Measurements from ENCODE around the gene ATP5PO.

Gene ATP5PO

DNA sequence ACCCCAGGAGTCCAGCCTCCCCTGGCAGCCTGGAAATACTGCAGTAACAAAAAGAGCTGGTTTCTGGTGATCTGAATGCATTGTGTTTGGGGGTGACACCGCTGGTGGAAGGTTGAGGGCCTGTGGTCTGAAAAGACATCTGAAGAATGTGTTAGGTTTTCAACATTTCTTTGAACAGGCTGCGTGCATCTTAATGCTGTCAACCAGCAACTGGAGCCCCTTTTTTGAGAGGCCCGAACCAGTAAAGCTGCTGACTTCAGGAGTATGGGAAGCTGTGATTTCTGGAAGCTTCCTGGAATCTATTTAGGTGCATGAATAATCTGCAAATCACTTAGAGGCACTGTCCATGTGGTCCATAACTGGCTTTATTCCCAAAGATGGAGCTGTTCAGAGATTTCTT, 17.0 kb downstream of the ATP5PO start:
- DNase-seq (ENCODE audit: low spot score): no peak

DNA sequence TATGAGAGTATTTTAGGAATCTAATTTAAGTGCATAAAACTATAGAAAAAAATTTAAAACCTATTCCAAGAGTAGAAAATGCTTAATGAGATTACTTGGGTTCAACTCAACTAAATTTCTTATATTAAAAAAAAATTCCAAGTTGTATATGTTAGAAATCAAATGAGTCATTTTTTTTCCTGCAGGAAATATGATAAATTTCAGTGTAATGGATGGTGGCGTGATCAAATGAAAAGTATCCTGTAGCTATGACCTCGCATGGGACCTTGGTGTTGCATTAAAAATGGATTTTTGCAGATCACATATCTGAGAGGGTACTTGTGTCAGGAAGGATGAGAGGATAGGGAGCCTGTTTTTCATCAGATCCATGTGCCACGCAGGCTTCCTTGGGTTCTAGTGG, 17.9 kb downstream of the ATP5PO start:
- no peak for DNase-seq (ENCODE audit: low spot score)

- DNase-seq (ENCODE audit: low spot score): no peak
Observed at GRCh38 chr21:33897098-33897497, 18.5 kb downstream of the ATP5PO start.

GRCh38 chr21:33896691-33897090, 18.9 kb downstream of the ATP5PO start:
- DNase-seq (ENCODE audit: low spot score): no peak

GRCh38 chr21:33895356-33895755, 20.2 kb downstream of the ATP5PO start:
- no peak for DNase-seq (ENCODE audit: low spot score)

DNA sequence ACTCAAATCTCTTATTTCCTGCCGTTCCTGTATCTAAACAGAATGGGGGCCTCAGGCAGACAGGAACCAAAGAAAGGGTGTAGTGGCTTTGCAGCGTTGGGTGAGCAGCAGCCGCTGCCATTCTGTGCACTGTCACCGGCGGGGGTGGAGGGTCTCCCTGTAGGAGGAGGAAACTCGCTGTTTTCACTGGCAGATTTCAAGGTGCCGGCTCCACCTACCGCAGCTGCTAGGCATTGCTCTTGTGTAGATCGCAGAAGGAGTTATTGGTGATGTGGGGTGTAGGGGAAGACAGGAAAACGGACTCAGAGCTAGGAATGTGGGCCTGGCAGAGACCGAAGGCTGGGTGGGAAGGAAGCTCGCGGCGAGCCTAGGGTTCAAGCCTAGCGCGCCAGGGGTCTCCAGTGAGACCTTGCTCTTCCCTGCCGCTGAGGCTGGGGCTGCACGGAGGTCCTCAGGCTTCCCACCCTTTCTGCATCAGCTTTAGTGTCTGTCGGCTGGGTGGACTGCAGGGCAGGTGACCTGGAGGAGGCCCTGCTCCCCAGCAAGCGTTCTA, 20.8 kb downstream of the ATP5PO start:
- peak; percentile 90 for DNase-seq (ENCODE audit: low spot score)

GRCh38 chr21:33893917-33894316, 21.7 kb downstream of the ATP5PO start:
- no peak for DNase-seq (ENCODE audit: low spot score)

DNA sequence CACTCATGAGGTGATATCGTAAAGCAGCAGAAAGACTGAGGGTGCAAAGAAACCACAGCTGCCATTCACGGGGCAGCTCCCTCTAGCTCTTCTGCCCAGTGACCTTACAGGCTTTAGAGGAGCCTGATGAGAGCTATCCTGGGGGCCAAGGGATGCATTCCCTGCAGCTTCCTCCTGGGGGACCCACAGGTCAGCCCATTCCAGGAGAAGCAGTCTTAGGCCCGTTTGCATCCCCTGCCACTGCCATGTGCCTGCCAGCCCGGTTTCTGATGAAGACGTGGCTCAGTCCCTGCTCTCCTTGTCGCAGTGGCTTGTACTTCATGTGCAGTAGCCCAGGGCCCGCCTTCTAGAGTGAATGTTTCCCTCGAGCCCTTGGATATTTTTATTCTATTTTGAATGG, 22.8 kb downstream of the ATP5PO start:
- no peak for DNase-seq (ENCODE audit: low spot score)

GRCh38 chr21:33890187-33890586, 25.4 kb downstream of the ATP5PO start:
- no peak for DNase-seq (ENCODE audit: low spot score)

DNA sequence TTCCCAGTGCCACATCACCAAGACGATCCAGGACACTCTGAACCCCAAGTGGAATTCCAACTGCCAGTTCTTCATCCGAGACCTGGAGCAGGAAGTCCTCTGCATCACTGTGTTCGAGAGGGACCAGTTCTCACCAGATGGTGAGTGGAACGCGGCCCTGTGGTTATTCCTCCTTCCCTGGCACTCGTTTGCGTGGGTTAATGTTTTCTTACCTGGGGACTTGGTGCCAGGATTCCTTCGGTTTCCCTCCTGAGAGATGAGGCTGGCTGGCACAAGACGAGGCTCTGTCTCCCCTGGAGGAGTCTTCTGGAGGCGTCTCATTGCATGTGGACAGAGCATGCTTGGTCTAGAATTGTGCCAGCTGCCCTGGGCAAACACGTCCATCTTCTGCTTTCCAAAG, 29.3 kb downstream of the ATP5PO start:
- no peak for DNase-seq (ENCODE audit: low spot score)

GRCh38 chr21:33885172-33885514, 30.5 kb downstream of the ATP5PO start:
- DNase-seq (ENCODE audit: low spot score): no peak

- peak; percentile 78 for DNase-seq (ENCODE audit: low spot score)
Observed at GRCh38 chr21:33884376-33885171, 31.0 kb downstream of the ATP5PO start.

GRCh38 chr21:33883118-33883517, 32.5 kb downstream of the ATP5PO start:
- DNase-seq (ENCODE audit: low spot score): no peak

- no peak for DNase-seq (ENCODE audit: low spot score)
Observed at GRCh38 chr21:33881689-33882440, 33.7 kb downstream of the ATP5PO start.

GRCh38 chr21:33880626-33881025, 35.0 kb downstream of the ATP5PO start:
- no peak for DNase-seq (ENCODE audit: low spot score)

- DNase-seq (ENCODE audit: low spot score): no peak
Observed at GRCh38 chr21:33878824-33879223, 36.8 kb downstream of the ATP5PO start.

DNA sequence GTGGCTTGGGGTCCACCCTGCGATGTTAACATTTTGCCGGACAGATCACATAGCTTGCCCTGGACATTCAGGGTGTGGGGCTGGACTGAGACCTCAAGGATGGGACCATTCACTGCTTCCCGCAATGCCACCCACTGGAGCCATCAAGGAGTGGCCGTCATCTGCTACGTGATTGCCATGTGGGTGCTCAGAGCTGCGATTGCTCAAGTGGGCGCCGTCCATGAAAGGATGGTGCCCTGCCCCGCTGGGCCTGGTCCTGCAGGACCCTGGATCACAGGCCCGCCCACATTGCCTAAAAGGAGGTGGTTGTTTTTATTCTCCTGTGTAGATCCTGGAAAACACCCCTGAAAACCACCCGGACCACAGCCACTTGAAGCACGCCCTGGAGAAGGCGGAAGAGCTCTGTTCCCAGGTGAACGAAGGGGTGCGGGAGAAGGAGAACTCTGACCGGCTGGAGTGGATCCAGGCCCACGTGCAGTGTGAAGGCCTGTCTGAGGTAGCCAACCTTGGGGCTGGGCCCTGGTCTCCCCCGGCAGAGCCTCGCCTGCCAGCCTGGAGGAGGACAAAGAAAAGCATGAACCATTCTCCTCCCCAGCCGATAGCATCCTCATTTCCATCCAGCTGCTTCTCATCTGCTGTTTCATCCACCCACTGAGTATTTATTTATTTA, 40.4 kb downstream of the ATP5PO start:
- no peak for DNase-seq (ENCODE audit: low spot score)

DNA sequence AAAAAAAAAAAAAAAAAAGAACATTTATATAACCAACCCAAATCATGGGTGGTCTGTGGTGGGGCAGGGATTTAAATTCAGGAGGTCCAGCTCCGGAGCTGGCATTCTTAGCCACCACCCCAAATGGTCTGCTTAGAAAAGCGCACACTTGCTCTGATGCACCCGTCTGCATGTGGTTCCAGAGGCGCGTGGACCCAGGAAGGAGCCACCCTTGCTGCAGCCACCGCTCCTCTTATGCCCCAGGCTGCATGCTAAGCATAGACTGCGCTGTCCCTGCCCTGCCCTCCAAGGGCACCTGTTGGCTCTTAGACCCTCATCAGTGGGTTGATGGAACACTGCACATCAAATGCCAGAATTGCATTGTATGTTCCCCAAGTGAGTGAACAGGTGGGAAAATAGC, 41.4 kb downstream of the ATP5PO start:
- DNase-seq (ENCODE audit: low spot score): no peak

GRCh38 chr21:33872881-33873515, 42.6 kb downstream of the ATP5PO start:
- DNase-seq (ENCODE audit: low spot score): no peak

- peak; percentile 65 for DNase-seq (ENCODE audit: low spot score)
Observed at GRCh38 chr21:33871171-33871570, 44.4 kb downstream of the ATP5PO start.

GRCh38 chr21:33870768-33871167, 44.8 kb downstream of the ATP5PO start:
- DNase-seq (ENCODE audit: low spot score): no peak

GRCh38 chr21:33869873-33870272, 45.7 kb downstream of the ATP5PO start:
- no peak for DNase-seq (ENCODE audit: low spot score)

Measured in AG20443 (cell line).